ENCODE measurements around the gene HEATR9. TPM values are rescaled to one million over a fixed set of nuclear protein-coding genes. Genes with fewer than 3 reads are reported as not detected.
"Not testable (repeated sequence)": the region's sequence is repeated elsewhere in the genome, so short reads cannot be mapped to it uniquely, and the experiment has no call there.

The HEATR9 gene
- total RNA-seq, 1 donor from 2014 or later: not detected

- H3K27ac Mint-ChIP-seq: no peak overlapping the region
- H3K36me3 Mint-ChIP-seq (ENCODE audit: low read depth): no peaks in the 10 kb centered on the region
- no peaks in the 10 kb centered on the region for H3K27me3 Mint-ChIP-seq
- no peak for DNase-seq
- intact Hi-C loops (cut with micrococcal nuclease): no loop called here
- H3K4me1 Mint-ChIP-seq: peaks cover 34% of the 10 kb centered on the region
- no peak overlapping the region for H3K4me3 Mint-ChIP-seq
- no peaks in the 10 kb centered on the region for H3K9me3 Mint-ChIP-seq
These were observed 33.0 kb upstream of the HEATR9 start for GRCh38 chr17:35901631-35902175.

- intact Hi-C loops (cut with micrococcal nuclease): no loop called here
- no peak overlapping the region for H3K27ac Mint-ChIP-seq
- no peaks in the 10 kb centered on the region for H3K9me3 Mint-ChIP-seq
- no peaks in the 10 kb centered on the region for H3K36me3 Mint-ChIP-seq (ENCODE audit: low read depth)
- peaks cover 42% of the 10 kb centered on the region for H3K4me1 Mint-ChIP-seq
- no peak for DNase-seq
- H3K4me3 Mint-ChIP-seq: peak overlapping the region; percentile 23
- H3K27me3 Mint-ChIP-seq: no peaks in the 10 kb centered on the region
These were observed 32.2 kb upstream of the HEATR9 start for GRCh38 chr17:35900708-35901480.

GRCh38 chr17:35900280-35900679, 31.6 kb upstream of the HEATR9 start:
- DNase-seq: no peak
- Mint-ChIP-seq H3K36me3 (ENCODE audit: low read depth) (no peaks in the 10 kb centered on the region), H3K27me3 (no peaks in the 10 kb centered on the region), H3K4me3 (peak overlapping the region; percentile 23), H3K27ac (peak overlapping the region; percentile 58), H3K4me1 (peaks cover 48% of the 10 kb centered on the region), H3K9me3 (no peaks in the 10 kb centered on the region)
- intact Hi-C loops (cut with micrococcal nuclease): no loop called here

GRCh38 chr17:35898283-35899070, 29.8 kb upstream of the HEATR9 start:
- intact Hi-C loops (cut with micrococcal nuclease): loop anchor here (1.0 to 10.0 kb wide), 2 partner anchors 9 to 176 kb away; no protein-coding TSS in a partner anchor

GRCh38 chr17:35897772-35898171, 29.1 kb upstream of the HEATR9 start:
- not testable (repeated sequence) for DNase-seq; H3K9me3 Mint-ChIP-seq; H3K36me3 Mint-ChIP-seq (ENCODE audit: low read depth); H3K27me3 Mint-ChIP-seq
- Mint-ChIP-seq H3K4me1 (peaks cover 54% of the 10 kb centered on the region), H3K4me3 (peak overlapping the region; percentile 18), H3K27ac (peak overlapping the region; percentile 69)
- intact Hi-C loops (cut with micrococcal nuclease): loop anchor here (1.0 to 10.0 kb wide), 2 partner anchors 8 to 177 kb away; no protein-coding TSS in a partner anchor

More at GRCh38 chr17:35898283-35899070, 29.8 kb upstream of the HEATR9 start:
- peak overlapping the region; percentile 71 for H3K27ac Mint-ChIP-seq
- H3K36me3 Mint-ChIP-seq (ENCODE audit: low read depth): peaks cover 2% of the 10 kb centered on the region
- peaks cover 50% of the 10 kb centered on the region for H3K4me1 Mint-ChIP-seq
- H3K27me3 Mint-ChIP-seq: no peaks in the 10 kb centered on the region
- peak; percentile 69 for DNase-seq
- H3K4me3 Mint-ChIP-seq: peak overlapping the region; percentile 27
- H3K9me3 Mint-ChIP-seq: no peaks in the 10 kb centered on the region

- Mint-ChIP-seq H3K27me3 (no peaks in the 10 kb centered on the region), H3K9me3 (peaks cover 4% of the 10 kb centered on the region), H3K4me3 (peak overlapping the region; percentile 54), H3K27ac (peak overlapping the region; percentile 94), H3K36me3 (ENCODE audit: low read depth) (peaks cover 2% of the 10 kb centered on the region), H3K4me1 (peaks cover 66% of the 10 kb centered on the region)
- intact Hi-C loops (cut with micrococcal nuclease): loop anchor here (1.0 to 10.0 kb wide), 2 partner anchors 16 to 179 kb away; partner anchors contain the start of gene CCL5
- peak; percentile 79 for DNase-seq
These were observed 27.2 kb upstream of the HEATR9 start for GRCh38 chr17:35895636-35896587.

GRCh38 chr17:35894206-35894605, 25.5 kb upstream of the HEATR9 start:
- Mint-ChIP-seq H3K9me3 (peaks cover 4% of the 10 kb centered on the region), H3K36me3 (ENCODE audit: low read depth) (peaks cover 2% of the 10 kb centered on the region), H3K4me1 (peaks cover 68% of the 10 kb centered on the region), H3K27me3 (no peaks in the 10 kb centered on the region), H3K27ac (peak overlapping the region; percentile 21), H3K4me3 (no peak overlapping the region)
- DNase-seq: no peak
- intact Hi-C loops (cut with micrococcal nuclease): loop anchor here (10.0 kb wide), 1 partner anchor 181 kb away; no protein-coding TSS in a partner anchor

- Mint-ChIP-seq H3K4me3 (no peak overlapping the region), H3K36me3 (ENCODE audit: low read depth) (peaks cover 3% of the 10 kb centered on the region), H3K4me1 (peaks cover 69% of the 10 kb centered on the region), H3K9me3 (peaks cover 4% of the 10 kb centered on the region), H3K27me3 (no peaks in the 10 kb centered on the region), H3K27ac (no peak overlapping the region)
- intact Hi-C loops (cut with micrococcal nuclease): loop anchor here (2.0 to 10.0 kb wide), 2 partner anchors 37 to 181 kb away; partner anchors contain the start of gene RDM1
- DNase-seq: no peak
These were observed 25.1 kb upstream of the HEATR9 start for GRCh38 chr17:35893751-35894150.

- Mint-ChIP-seq H3K4me3 (peak overlapping the region; percentile 29), H3K9me3 (peaks cover 4% of the 10 kb centered on the region), H3K4me1 (peaks cover 63% of the 10 kb centered on the region), H3K27ac (peak overlapping the region; percentile 83), H3K27me3 (no peaks in the 10 kb centered on the region), H3K36me3 (ENCODE audit: low read depth) (peaks cover 3% of the 10 kb centered on the region)
- intact Hi-C loops (cut with micrococcal nuclease): loop anchor here (2.0 to 10.0 kb wide), 2 partner anchors 38 to 182 kb away; partner anchors contain the start of gene RDM1
- DNase-seq: peak; percentile 78
These were observed 23.7 kb upstream of the HEATR9 start for GRCh38 chr17:35892091-35893035.

GRCh38 chr17:35891269-35891668, 22.6 kb upstream of the HEATR9 start:
- no peak for DNase-seq
- intact Hi-C loops (cut with micrococcal nuclease): loop anchor here (10.0 kb wide), 1 partner anchor 184 kb away; no protein-coding TSS in a partner anchor

GRCh38 chr17:35890774-35891155, 22.1 kb upstream of the HEATR9 start:
- peaks cover 3% of the 10 kb centered on the region for H3K36me3 Mint-ChIP-seq (ENCODE audit: low read depth)
- peak overlapping the region; percentile 18 for H3K4me3 Mint-ChIP-seq
- intact Hi-C loops (cut with micrococcal nuclease): loop anchor here (10.0 kb wide), 1 partner anchor 184 kb away; no protein-coding TSS in a partner anchor
- peak overlapping the region; percentile 67 for H3K27ac Mint-ChIP-seq
- peaks cover 4% of the 10 kb centered on the region for H3K9me3 Mint-ChIP-seq
- no peaks in the 10 kb centered on the region for H3K27me3 Mint-ChIP-seq
- peak; percentile 90 for DNase-seq
- H3K4me1 Mint-ChIP-seq: peaks cover 54% of the 10 kb centered on the region

More at GRCh38 chr17:35891269-35891668, 22.6 kb upstream of the HEATR9 start:
- Mint-ChIP-seq H3K4me1 (peaks cover 59% of the 10 kb centered on the region), H3K27ac (peak overlapping the region; percentile 67), H3K36me3 (ENCODE audit: low read depth) (peaks cover 3% of the 10 kb centered on the region), H3K9me3 (peaks cover 4% of the 10 kb centered on the region), H3K27me3 (no peaks in the 10 kb centered on the region), H3K4me3 (peak overlapping the region; percentile 18)
